HepG2 (cell line): ENCODE measurements around the gene GBE1. TPM values are rescaled to one million over a fixed set of nuclear protein-coding genes. Genes with fewer than 3 reads are reported as not detected.

Experiments
- CEBPG ChIP-seq: IDR thresholded peaks from 2 replicates; pipeline ENCODE4 v1.6.1; 2016
- HMG20A ChIP-seq: IDR thresholded peaks from 2 replicates; pipeline ENCODE4 v1.6.1; 2016; ENCODE audit warnings: borderline replicate concordance
- HNRNPH1 ChIP-seq: fragments of 200-400 bp; formaldehyde crosslinking; optimal IDR thresholded peaks from 2 replicates; pipeline ENCODE3; 2017; ENCODE audit warnings: mild to moderate bottlenecking, low read depth, low read length
- KLF11 ChIP-seq: IDR thresholded peaks from 2 replicates; pipeline ENCODE4 v1.6.1; 2016; ENCODE audit warnings: missing compliant biosample characterization
- MED1 ChIP-seq: sonication (generic); formaldehyde crosslinking; IDR thresholded peaks from 2 replicates; pipeline ENCODE4 v1.4.0; 2020; ENCODE audit warnings: missing genetic modification reagents
- MXI1 ChIP-seq: IDR thresholded peaks from 3 replicates; pipeline ENCODE4 v1.6.1; 2012; ENCODE audit warnings: low read depth, low read length, inconsistent platforms, borderline replicate concordance
- NFE2 ChIP-seq: sonication (generic); formaldehyde crosslinking; IDR thresholded peaks from 2 replicates; pipeline ENCODE4 v1.4.0; 2020; ENCODE audit warnings: missing genetic modification reagents
- NR2F6 ChIP-seq, 2 experiments: IDR thresholded peaks; 2 replicates each; pipeline ENCODE4 v1.6.1; 2016; ENCODE audit warnings: antibody characterized with exemption in 1 of 2, mild to moderate bottlenecking in 1 of 2
- RFXAP ChIP-seq: sonication (generic); formaldehyde crosslinking; IDR thresholded peaks from 2 replicates; pipeline ENCODE4 v1.4.0; 2020; ENCODE audit warnings: missing genetic modification reagents, borderline replicate concordance
- SMAD3 ChIP-seq: sonication (generic); formaldehyde crosslinking; IDR thresholded peaks from 2 replicates; pipeline ENCODE4 v1.4.0; 2020; ENCODE audit warnings: missing genetic modification reagents
- TARDBP ChIP-seq: sonication (generic); formaldehyde crosslinking; IDR thresholded peaks from 2 replicates; pipeline ENCODE4 v1.8.0; 2022; ENCODE audit warnings: mild to moderate bottlenecking, missing genetic modification reagents
- TBP ChIP-seq: sonication (generic); formaldehyde crosslinking; IDR thresholded peaks from 2 replicates; pipeline ENCODE4 v1.5.0; 2020; ENCODE audit warnings: missing genetic modification reagents
- ZFP1 ChIP-seq: IDR thresholded peaks from 2 replicates; pipeline ENCODE4 v1.6.1; 2016
- ZFYVE20 ChIP-seq: sonication (generic); formaldehyde crosslinking; IDR thresholded peaks from 2 replicates; pipeline ENCODE4 v1.8.0; 2023; ENCODE audit warnings: low read depth, mild to moderate bottlenecking, moderate library complexity, missing genetic modification reagents, borderline replicate concordance
- ZIK1 ChIP-seq: sonication (generic); formaldehyde crosslinking; IDR thresholded peaks from 2 replicates; pipeline ENCODE4 v1.5.0; 2020; ENCODE audit warnings: mild to moderate bottlenecking, low read depth, missing genetic modification reagents, borderline replicate concordance
- ZNF260 ChIP-seq: sonication (generic); formaldehyde crosslinking; IDR thresholded peaks from 2 replicates; pipeline ENCODE4 v1.4.0; 2020; ENCODE audit warnings: missing genetic modification reagents, low read depth, mild to moderate bottlenecking, borderline replicate concordance
- ZNF598 ChIP-seq: sonication (generic); formaldehyde crosslinking; IDR thresholded peaks from 2 replicates; pipeline ENCODE4 v1.5.1; 2020; ENCODE audit warnings: mild to moderate bottlenecking, missing genetic modification reagents, borderline replicate concordance
- ZNF616 ChIP-seq: sonication (generic); formaldehyde crosslinking; IDR thresholded peaks from 2 replicates; pipeline ENCODE4 v1.5.0; 2020; ENCODE audit warnings: low read depth, mild to moderate bottlenecking, missing genetic modification reagents
- ZNF792 ChIP-seq: IDR thresholded peaks from 2 replicates; pipeline ENCODE4 v1.6.1; 2016
- polyA plus RNA-seq, 8 experiments: library from polyadenylated mRNA; depleted of rRNA in 3 of 8; stranded (reverse) in 7 of 8; unstranded in 1 of 8; fragments of >200 nt; fragmentation: Illumina TruSeq in 4 of 8; extraction: Trizol in 4 of 8; gene quantifications; 2 replicates each; pipeline versions ENCODE4 v1.2.1 to v1.2.3, GENCODE V29; 2011 to 2016; ENCODE audit warnings: low read depth in 4 of 8, missing spikeins in 1 of 8, mixed read lengths in 1 of 8; ENCODE audit not compliant: insufficient read depth in 1 of 8
- total RNA-seq, 5 experiments: library from RNA; depleted of rRNA; stranded (reverse); fragments of >200 nt; fragmentation: Illumina TruSeq; extraction: Trizol; gene quantifications; 2 replicates each; pipeline ENCODE4 v1.2.3, GENCODE V29; 2016; ENCODE audit warnings: low read depth in 1 of 5
- TF ChIP-seq, protein P1 (sequence below): sonication (generic); formaldehyde crosslinking; IDR thresholded peaks from 2 replicates; pipeline ENCODE4 v1.5.1; 2020; ENCODE audit warnings: mild to moderate bottlenecking, missing genetic modification reagents, borderline replicate concordance
- TF ChIP-seq, protein P2 (sequence below): sonication (generic); formaldehyde crosslinking; IDR thresholded peaks from 2 replicates; pipeline ENCODE4 v1.8.1; 2022; ENCODE audit warnings: mild to moderate bottlenecking, missing genetic modification reagents
- TF ChIP-seq, protein P3 (sequence below): IDR thresholded peaks from 2 replicates; pipeline ENCODE4 v1.6.1; 2018; ENCODE audit warnings: missing genetic modification reagents
- TF ChIP-seq, protein P4 (sequence below): fragments of 450-650 bp; IDR thresholded peaks from 2 replicates; pipeline ENCODE4 v1.6.1; 2017
- TF ChIP-seq, protein P5 (sequence below): IDR thresholded peaks from 2 replicates; pipeline ENCODE4 v1.6.1; 2016; ENCODE audit warnings: control low read depth

Gene GBE1
- total and polyA plus RNA-seq, 2 of the 13 experiments (the other 11 are each of a cell fraction or from before 2014, with no cell fraction given) = 22.9 to 36.1 TPM

DNA sequence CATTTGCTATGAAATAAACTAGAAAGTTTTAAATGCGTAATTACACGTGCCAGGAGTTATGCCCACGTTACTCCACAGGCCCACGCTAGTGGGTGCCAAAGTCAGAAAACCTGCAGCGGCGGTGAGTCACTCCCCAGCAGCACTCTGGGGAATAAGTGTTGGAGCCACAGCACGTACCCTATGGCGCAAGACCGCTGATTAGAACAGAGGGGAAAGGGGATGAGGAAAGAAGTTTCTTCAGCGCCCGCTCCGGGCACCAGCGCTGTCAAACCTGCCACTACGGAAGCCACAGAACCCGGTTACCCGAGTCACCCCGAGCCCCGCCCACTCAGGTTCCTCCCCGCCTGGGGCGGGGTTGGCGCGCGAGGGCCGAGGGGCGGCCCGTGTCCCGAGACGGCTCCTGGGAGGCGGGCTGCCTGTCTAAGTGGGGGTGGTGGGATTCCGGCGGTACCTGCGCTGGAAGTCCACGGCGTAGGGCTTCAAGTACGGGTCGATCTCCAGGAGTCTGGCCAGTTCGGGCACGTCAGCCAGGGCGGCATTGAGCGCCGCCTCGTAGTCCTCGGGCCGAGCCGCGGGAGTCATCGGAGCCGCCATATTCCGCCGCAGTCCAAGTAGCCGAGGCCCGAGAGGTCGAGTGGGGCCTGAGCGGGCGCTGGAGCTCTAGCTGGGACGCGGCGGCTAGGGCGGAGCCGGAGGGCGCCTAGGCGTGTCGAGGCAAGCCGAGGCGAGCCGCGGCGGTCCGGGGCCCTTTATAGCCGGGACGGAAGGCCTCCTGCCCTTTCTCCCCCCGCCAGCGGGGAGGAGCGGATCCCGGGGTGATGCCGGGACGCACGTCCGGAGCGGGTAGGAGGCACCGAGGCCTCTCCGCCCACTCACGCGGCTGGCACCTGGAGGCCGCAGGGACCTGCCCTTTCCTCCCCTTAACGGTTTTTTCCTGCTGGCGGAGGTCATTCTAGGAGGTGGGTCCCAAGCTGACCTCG lies at the start of gene GBE1 (continued):
- TF ChIP-seq, protein P1, sequence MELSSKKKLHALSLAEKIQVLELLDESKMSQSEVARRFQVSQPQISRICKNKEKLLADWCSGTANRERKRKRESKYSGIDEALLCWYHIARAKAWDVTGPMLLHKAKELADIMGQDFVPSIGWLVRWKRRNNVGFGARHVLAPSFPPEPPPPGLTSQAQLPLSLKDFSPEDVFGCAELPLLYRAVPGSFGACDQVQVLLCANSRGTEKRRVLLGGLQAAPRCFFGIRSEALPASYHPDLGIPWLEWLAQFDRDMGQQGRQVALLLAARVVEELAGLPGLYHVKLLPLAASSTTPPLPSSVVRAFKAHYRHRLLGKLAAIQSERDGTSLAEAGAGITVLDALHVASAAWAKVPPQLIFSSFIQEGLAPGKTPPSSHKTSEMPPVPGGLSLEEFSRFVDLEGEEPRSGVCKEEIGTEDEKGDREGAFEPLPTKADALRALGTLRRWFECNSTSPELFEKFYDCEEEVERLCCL (CRISPR knock-in tag) = peak; percentile 56; the same call in 1 of the 2 replicates
- TF ChIP-seq ZNF598 (peak; percentile 90; the same call in 1 of the 2 replicates), NR2F6 (IDR thresholded peaks at IDR 0.05) (peak; percentile 71), NR2F6 (CRISPR knock-in tag; IDR thresholded peaks at IDR 0.05) (peak; percentile 89), SMAD3 (CRISPR knock-in tag) (peak; percentile 62; the same call in 1 of the 2 replicates), ZNF616 (CRISPR knock-in tag) (no peak; the same call in 1 of the 2 replicates), ZIK1 (CRISPR knock-in tag) (no peak), TARDBP (peak; percentile 80), HNRNPH1 (no peak), ZFP1 (CRISPR knock-in tag) (0 out of 2 replicates have a peak, but pooled peaks have one; percentile 27), ZNF260 (CRISPR knock-in tag) (no peak), KLF11 (CRISPR knock-in tag) (0 out of 2 replicates have a peak, but pooled peaks have one; percentile 47), ZNF792 (CRISPR knock-in tag) (peak; percentile 65), MED1 (peak; percentile 91; the same call in 1 of the 2 replicates), HMG20A (peak; percentile 67; the same call in 1 of the 2 replicates), ZFYVE20 (peak; percentile 48; the same call in 1 of the 2 replicates), TBP (CRISPR knock-in tag) (no peak), NFE2 (CRISPR knock-in tag) (no peak), CEBPG (CRISPR knock-in tag) (peak; percentile 80), RFXAP (0 out of 2 replicates have a peak, but pooled peaks have one; percentile 59), MXI1 (peak; percentile 66; the same call in 1 of the 3 replicates)
- TF ChIP-seq, protein P2, sequence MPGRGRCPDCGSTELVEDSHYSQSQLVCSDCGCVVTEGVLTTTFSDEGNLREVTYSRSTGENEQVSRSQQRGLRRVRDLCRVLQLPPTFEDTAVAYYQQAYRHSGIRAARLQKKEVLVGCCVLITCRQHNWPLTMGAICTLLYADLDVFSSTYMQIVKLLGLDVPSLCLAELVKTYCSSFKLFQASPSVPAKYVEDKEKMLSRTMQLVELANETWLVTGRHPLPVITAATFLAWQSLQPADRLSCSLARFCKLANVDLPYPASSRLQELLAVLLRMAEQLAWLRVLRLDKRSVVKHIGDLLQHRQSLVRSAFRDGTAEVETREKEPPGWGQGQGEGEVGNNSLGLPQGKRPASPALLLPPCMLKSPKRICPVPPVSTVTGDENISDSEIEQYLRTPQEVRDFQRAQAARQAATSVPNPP (CRISPR knock-in tag) = no peak
- TF ChIP-seq, protein P3, sequence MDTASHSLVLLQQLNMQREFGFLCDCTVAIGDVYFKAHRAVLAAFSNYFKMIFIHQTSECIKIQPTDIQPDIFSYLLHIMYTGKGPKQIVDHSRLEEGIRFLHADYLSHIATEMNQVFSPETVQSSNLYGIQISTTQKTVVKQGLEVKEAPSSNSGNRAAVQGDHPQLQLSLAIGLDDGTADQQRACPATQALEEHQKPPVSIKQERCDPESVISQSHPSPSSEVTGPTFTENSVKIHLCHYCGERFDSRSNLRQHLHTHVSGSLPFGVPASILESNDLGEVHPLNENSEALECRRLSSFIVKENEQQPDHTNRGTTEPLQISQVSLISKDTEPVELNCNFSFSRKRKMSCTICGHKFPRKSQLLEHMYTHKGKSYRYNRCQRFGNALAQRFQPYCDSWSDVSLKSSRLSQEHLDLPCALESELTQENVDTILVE = no peak; the same call in none of the 2 replicates
- TF ChIP-seq, protein P4, sequence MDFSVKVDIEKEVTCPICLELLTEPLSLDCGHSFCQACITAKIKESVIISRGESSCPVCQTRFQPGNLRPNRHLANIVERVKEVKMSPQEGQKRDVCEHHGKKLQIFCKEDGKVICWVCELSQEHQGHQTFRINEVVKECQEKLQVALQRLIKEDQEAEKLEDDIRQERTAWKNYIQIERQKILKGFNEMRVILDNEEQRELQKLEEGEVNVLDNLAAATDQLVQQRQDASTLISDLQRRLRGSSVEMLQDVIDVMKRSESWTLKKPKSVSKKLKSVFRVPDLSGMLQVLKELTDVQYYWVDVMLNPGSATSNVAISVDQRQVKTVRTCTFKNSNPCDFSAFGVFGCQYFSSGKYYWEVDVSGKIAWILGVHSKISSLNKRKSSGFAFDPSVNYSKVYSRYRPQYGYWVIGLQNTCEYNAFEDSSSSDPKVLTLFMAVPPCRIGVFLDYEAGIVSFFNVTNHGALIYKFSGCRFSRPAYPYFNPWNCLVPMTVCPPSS = no peak
- TF ChIP-seq, protein P5, sequence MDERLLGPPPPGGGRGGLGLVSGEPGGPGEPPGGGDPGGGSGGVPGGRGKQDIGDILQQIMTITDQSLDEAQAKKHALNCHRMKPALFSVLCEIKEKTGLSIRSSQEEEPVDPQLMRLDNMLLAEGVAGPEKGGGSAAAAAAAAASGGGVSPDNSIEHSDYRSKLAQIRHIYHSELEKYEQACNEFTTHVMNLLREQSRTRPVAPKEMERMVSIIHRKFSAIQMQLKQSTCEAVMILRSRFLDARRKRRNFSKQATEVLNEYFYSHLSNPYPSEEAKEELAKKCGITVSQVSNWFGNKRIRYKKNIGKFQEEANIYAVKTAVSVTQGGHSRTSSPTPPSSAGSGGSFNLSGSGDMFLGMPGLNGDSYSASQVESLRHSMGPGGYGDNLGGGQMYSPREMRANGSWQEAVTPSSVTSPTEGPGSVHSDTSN = no peak
